Measurements from ENCODE around the gene USP24. TPM values are rescaled to one million over a fixed set of nuclear protein-coding genes. Genes with fewer than 3 reads are reported as not detected.

USP24 gene
- total RNA-seq, 1 experiment from 2014 or later: 35.3 TPM

DNA sequence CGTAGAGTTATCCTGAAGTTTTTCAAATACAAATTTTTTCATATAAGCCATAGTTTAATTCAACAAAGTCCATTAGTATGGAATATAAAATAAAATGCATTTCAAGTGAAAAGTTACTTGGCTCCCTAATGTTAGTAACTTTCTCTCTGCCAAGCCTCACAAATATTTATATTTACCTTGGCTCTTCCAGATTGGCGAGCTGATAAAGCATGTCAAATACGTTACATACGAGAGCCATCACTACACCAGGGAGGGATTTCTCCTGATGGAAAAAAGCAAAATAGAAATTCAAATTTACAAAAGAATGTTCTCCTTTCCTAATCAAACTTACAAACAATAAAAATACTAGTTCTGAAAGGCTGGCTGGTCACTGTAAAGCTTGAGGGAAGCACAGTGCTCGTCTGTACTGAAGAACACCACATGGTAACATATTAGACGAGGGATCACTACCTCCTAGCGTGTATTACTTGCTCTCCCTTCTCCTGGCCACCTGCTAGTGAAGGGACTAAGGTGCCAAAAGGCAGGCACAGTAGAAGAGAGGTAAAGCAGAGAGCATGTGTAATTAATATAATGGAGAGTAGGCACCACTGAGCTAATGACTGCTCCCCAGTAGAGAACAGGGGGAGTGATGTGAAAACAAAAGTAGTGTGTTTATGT is 80.9 kb downstream of the USP24 start:
- no peaks in the 10 kb centered on the region for H4K20me1 ChIP-seq (ENCODE audit: control insufficient read depth, insufficient read depth, insufficient read length)
- H3K23ac ChIP-seq (ENCODE audit: insufficient read length, low read depth, low read length): no peak overlapping the region
- H4K5ac ChIP-seq (ENCODE audit: insufficient read length, low read depth, low read length): no peak overlapping the region
- H2BK5ac ChIP-seq (ENCODE audit: insufficient read length, low read length): no peak overlapping the region
- H3K4ac ChIP-seq (ENCODE audit: low read depth, low read length): no peak overlapping the region
- H3K79me1 ChIP-seq (ENCODE audit: insufficient read depth, low read depth, low read length, poor library complexity, severe bottlenecking): no peaks in the 10 kb centered on the region
- peaks cover 9 to 54% (median 46%) of the 10 kb centered on the region in 3 experiments; a peak in 6 of 7 replicates for H3K36me3 Mint-ChIP-seq (ENCODE audit: insufficient read depth in 1 of 3, low read depth in 3 of 3)
- H3K79me2 ChIP-seq (ENCODE audit: insufficient read depth, low read length): no peaks in the 10 kb centered on the region
- H4K8ac ChIP-seq (replicated peaks; ENCODE audit: insufficient read length, low read depth, low read length): no peak overlapping the region
- no peak overlapping the region for H4K91ac ChIP-seq (ENCODE audit: insufficient read length, low read depth, low read length)
- H3K9ac ChIP-seq (ENCODE audit: extremely low read depth, insufficient read length, low read length): no peak overlapping the region
- H2AFZ ChIP-seq (ENCODE audit: low read length): no peak overlapping the region
- H2BK20ac ChIP-seq (ENCODE audit: low read depth, low read length, poor library complexity, severe bottlenecking): no peak overlapping the region
- H3K56ac ChIP-seq (ENCODE audit: insufficient read length, low read depth, low read length): no peak overlapping the region
- TF ChIP-seq CTCF (conservative IDR thresholded peaks at IDR 0.05): no peak
- no peaks in the 10 kb centered on the region for H3K4me1 ChIP-seq (ENCODE audit: insufficient read depth, low read length)
- H3K4me3 Mint-ChIP-seq: no peak overlapping the region
- no peak overlapping the region for H3K27ac Mint-ChIP-seq
- H3K27me3 ChIP-seq (ENCODE audit: insufficient read depth, low read length): no peaks in the 10 kb centered on the region
- no peak overlapping the region for H2AK5ac ChIP-seq (ENCODE audit: insufficient read length, low read length)
- H3K4me1 Mint-ChIP-seq: no peaks in the 10 kb centered on the region
- H3T11ph ChIP-seq (ENCODE audit: low read length): no peak overlapping the region
- H3K27ac ChIP-seq (ENCODE audit: insufficient read length, low read depth, low read length): no peak overlapping the region
- no peak overlapping the region for H3K4me2 ChIP-seq (ENCODE audit: insufficient read depth, insufficient read length, low read length)
- H3K9me3 Mint-ChIP-seq: no peaks in the 10 kb centered on the region
- no peak overlapping the region for H3K14ac ChIP-seq (ENCODE audit: insufficient read depth, low read length)
- no peak overlapping the region for H3K18ac ChIP-seq (ENCODE audit: insufficient read length, low read depth, low read length)
- no peaks in the 10 kb centered on the region for H3K23me2 ChIP-seq (ENCODE audit: insufficient read length, low read depth, low read length, poor library complexity, severe bottlenecking)
- H2BK12ac ChIP-seq (ENCODE audit: insufficient read length, low read depth, low read length): no peak overlapping the region
- no peak overlapping the region for H2BK120ac ChIP-seq (ENCODE audit: low read depth, low read length, poor library complexity, severe bottlenecking)
- DNase-seq: no peak
- no peaks in the 10 kb centered on the region for H3K27me3 Mint-ChIP-seq (ENCODE audit: low read depth)
- H3K9me3 ChIP-seq (ENCODE audit: control insufficient read depth, low read depth, low read length): no peaks in the 10 kb centered on the region
- WGBS (ENCODE audit: extremely low coverage, insufficient read length, low lambda C conversion rate): no CpG with 5 or more reads among the region's 7 CpGs
- no peak overlapping the region for H2BK15ac ChIP-seq (ENCODE audit: low read depth, low read length)

Measured in H9 (cell line).